Naive thymus-derived CD8-positive, alpha-beta T cell (primary cell): ENCODE measurements around the gene WIPI1. TPM values are rescaled to one million over a fixed set of nuclear protein-coding genes. Genes with fewer than 3 reads are reported as not detected.
"Not testable (repeated sequence)": the region's sequence is repeated elsewhere in the genome, so short reads cannot be mapped to it uniquely, and the experiment has no call there.

Experiments used
- ATAC-seq, 2 donors: fragments of 150-1000 bp; cut with Tn5 transposase in 1 of 2; sonication (Bioruptor Pico), chemical (Tn5 transposase) in 1 of 2; 1 replicate in 1 of 2; 2 replicates in 1 of 2; pipeline ENCODE4 v1.10.0; 2021; ENCODE audit warnings: mild to moderate bottlenecking in 2 of 2, moderate library complexity in 2 of 2
- POLR2A ChIA-PET: fragments of 350-600 bp; sonication (Branson Sonifier 250); formaldehyde crosslinking; loops from one replicate; lab custom pipeline; 2021; ENCODE audit warnings: antibody characterized with exemption; lab: Charles Lee
- DNase-seq, 10 donors: peaks; one replicate each; pipeline versions ENCODE4 v3.0.0 to v3.0.0-alpha.2; 2020 to 2022
- H3K27ac Mint-ChIP-seq, 10 donors: one replicate each; pipeline ENCODE4 v1.8.0; 2020 to 2022; ENCODE audit warnings: mild to moderate bottlenecking in 10 of 10, mixed read lengths in 10 of 10, moderate library complexity in 4 of 10, inconsistent platforms in 1 of 10
- H3K27me3 Mint-ChIP-seq, 5 donors: one replicate each; pipeline ENCODE4 v1.8.0; 2021 to 2022; ENCODE audit warnings: mixed read lengths in 5 of 5
- H3K36me3 Mint-ChIP-seq, 3 donors: one replicate each; pipeline ENCODE4 v1.8.0; 2020 to 2022; ENCODE audit warnings: mixed read lengths in 3 of 3, mild to moderate bottlenecking in 2 of 3, inconsistent platforms in 1 of 3
- H3K4me1 Mint-ChIP-seq, 4 donors: one replicate each; pipeline ENCODE4 v1.8.0; 2021 to 2022; ENCODE audit warnings: mixed read lengths in 4 of 4
- H3K4me3 Mint-ChIP-seq, 10 donors: one replicate each; pipeline ENCODE4 v1.8.0; 2020 to 2022; ENCODE audit warnings: mild to moderate bottlenecking in 10 of 10, mixed read lengths in 10 of 10, moderate library complexity in 6 of 10, inconsistent platforms in 1 of 10
- H3K9me3 Mint-ChIP-seq, 9 donors: one replicate each; pipeline ENCODE4 v1.8.0; 2020 to 2022; ENCODE audit warnings: mixed read lengths in 9 of 9, mild to moderate bottlenecking in 3 of 9, inconsistent platforms in 1 of 9, moderate library complexity in 1 of 9
- microRNA-seq: library from miRNA; unstranded; fragments of <30 nt; microRNA quantifications from one replicate; pipeline ENCODE4 v1.2.0, GENCODE V29; 2022; ENCODE audit warnings: borderline microRNAs expressed
- polyA plus RNA-seq, 3 donors: library from polyadenylated mRNA; unstranded; fragments of 300-500 nt; fragmentation: Illumina TruSeq; gene quantifications; one replicate each; pipeline ENCODE4 v1.2.3, GENCODE V29; 2021
- total RNA-seq, 8 experiments: library from RNA in 2 of 8; stranded (reverse) in 2 of 8; gene quantifications; one replicate each; pipeline ENCODE4 v1.2.3 and lab custom pipeline; 2021 to 2026

Gene WIPI1
- total and polyA plus RNA-seq, 5 experiments from 2014 or later: 2.5 to 8.3 (median 3.2) TPM

GRCh38 chr17:68378268-68379176 lies 78.8 kb downstream of the WIPI1 start:
- no peak overlapping the region for H3K4me3 Mint-ChIP-seq
- DNase-seq: no peak
- peaks cover 0 to 2% (median 2%) of the 10 kb centered on the region in 3 donors for H3K36me3 Mint-ChIP-seq
- H3K27ac Mint-ChIP-seq: no peak overlapping the region
- H3K9me3 Mint-ChIP-seq: no peaks in the 10 kb centered on the region
- peaks cover 8 to 13% (median 10%) of the 10 kb centered on the region in 4 donors for H3K4me1 Mint-ChIP-seq
- POLR2A ChIA-PET: interaction anchor here (0.6 kb wide), 1 partner anchor 19 kb away, joined by 4 read pairs; no protein-coding TSS in a partner anchor
- no peak for ATAC-seq
- H3K27me3 Mint-ChIP-seq: no peaks in the 10 kb centered on the region

DNA sequence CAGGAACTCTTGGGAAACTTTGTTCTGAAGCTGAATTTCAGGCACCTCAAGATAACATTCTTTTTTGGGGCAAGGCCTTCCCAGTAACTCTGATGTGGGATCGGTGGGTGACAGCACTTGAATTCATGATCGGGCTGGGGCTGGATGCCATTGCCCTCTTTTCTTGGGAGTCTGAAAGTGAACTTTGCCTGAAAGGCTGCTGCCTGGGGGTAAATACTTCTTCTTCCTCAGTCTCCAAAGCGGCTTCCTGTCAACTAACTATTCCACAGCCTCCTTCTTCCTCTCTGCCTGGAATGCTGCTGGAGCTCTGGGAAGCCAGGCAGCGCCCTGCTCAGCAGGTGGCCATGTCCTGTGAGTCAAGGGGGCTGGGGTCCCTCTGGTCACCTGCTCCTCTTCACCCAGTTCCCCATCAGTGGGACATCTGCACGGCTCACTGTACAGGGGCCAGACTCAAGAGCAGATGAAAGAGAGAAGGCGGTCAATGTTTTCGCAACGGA lies 79.5 kb downstream of the WIPI1 start:
- peak overlapping the region in 2 of 10 donors; percentile 65 to 67 for H3K27ac Mint-ChIP-seq
- POLR2A ChIA-PET: no interaction called here
- no peaks in the 10 kb centered on the region for H3K27me3 Mint-ChIP-seq
- H3K4me1 Mint-ChIP-seq: peaks cover 2 to 6% (median 5%) of the 10 kb centered on the region in 4 donors
- H3K36me3 Mint-ChIP-seq: peaks cover 0 to 4% (median 2%) of the 10 kb centered on the region in 3 donors
- DNase-seq (no peak), ATAC-seq (no peak)
- H3K4me3 Mint-ChIP-seq: no peak overlapping the region
- H3K9me3 Mint-ChIP-seq: no peaks in the 10 kb centered on the region

DNA sequence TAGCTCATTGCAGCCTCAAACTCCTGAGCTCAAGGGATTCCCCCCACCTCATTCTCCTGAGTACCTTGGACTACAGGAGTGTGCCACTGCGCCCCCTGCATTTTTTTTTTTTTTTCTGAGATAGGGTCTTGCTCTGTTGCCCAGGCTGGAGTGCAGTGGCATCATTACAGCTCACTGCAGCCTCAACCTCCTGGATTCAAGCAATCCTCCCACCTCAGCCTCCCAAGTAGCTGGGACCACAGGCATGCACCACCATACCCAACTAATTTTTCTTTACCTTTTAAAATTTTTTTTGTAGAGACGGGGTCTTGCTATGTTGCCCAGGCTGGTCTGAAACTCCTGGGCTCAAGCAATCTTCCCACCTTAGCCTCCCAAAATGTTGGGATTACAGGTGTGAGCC lies 81.1 kb downstream of the WIPI1 start:
- not testable (repeated sequence) for H3K9me3 Mint-ChIP-seq, H3K36me3 Mint-ChIP-seq, DNase-seq, H3K4me1 Mint-ChIP-seq, H3K4me3 Mint-ChIP-seq, H3K27me3 Mint-ChIP-seq, ATAC-seq, H3K27ac Mint-ChIP-seq
- POLR2A ChIA-PET: interaction anchor here (0.6 to 1.4 kb wide), 3 partner anchors 85 to 262 kb away, joined by 3 read pairs; partner anchors contain the start of gene ARSG

- DNase-seq: no peak
- Mint-ChIP-seq H3K4me3 (no peak overlapping the region), H3K27ac (no peak overlapping the region), H3K36me3 (peaks cover 0 to 10% (median 2%) of the 10 kb centered on the region in 3 donors), H3K9me3 (no peaks in the 10 kb centered on the region), H3K4me1 (peaks cover 0 to 4% (median 0%) of the 10 kb centered on the region in 4 donors), H3K27me3 (no peaks in the 10 kb centered on the region)
- no peak for ATAC-seq
- POLR2A ChIA-PET: interaction anchor here (0.9 to 1.4 kb wide), 2 partner anchors 82 to 84 kb away, joined by 3 read pairs; partner anchors contain the start of gene ARSG
Measured at GRCh38 chr17:68375566-68375965, 81.7 kb downstream of the WIPI1 start.

Small RNAs within 50 kb of the gene (microRNA-seq; reads per million reads assigned to microRNA genes)
- not detected for gene MIR635

Other genes starting within 250 kb of the WIPI1 start
- 10 to 100 TPM; 72.4 to 72.7 TPM for gene AMZ2, start 209.5 kb downstream of the WIPI1 start, total RNA-seq
- 100 to 1,000 TPM in 1 of 3 donors, 10 to 100 TPM in 2; 89.0 to 125 (median 94.6) TPM for gene AMZ2, start 209.5 kb downstream of the WIPI1 start, polyA plus RNA-seq
- 1 to 10 TPM; 6.4 to 6.9 TPM for gene SLC16A6, start 166.4 kb downstream of the WIPI1 start, total RNA-seq
- gene SLC16A6, start 166.4 kb downstream of the WIPI1 start, polyA plus RNA-seq: 1 to 10 TPM in 2 of 3 donors, under 1 TPM in 1; 0.61 to 2.6 (median 1.5) TPM
- 10 to 100 TPM; 12.1 to 15.1 TPM for gene ARSG, start 166.0 kb downstream of the WIPI1 start, total RNA-seq
- 10 to 100 TPM; 10.4 to 13.7 (median 12.9) TPM for gene ARSG, start 166.0 kb downstream of the WIPI1 start, polyA plus RNA-seq
- 100 to 1,000 TPM; 145 to 157 TPM for gene PRKAR1A, start 54.9 kb upstream of the WIPI1 start, total RNA-seq
- 100 to 1,000 TPM; 153 to 203 (median 175) TPM for gene PRKAR1A, start 54.9 kb upstream of the WIPI1 start, polyA plus RNA-seq
- gene FAM20A, start 143.9 kb upstream of the WIPI1 start, total RNA-seq: not detected
- under 1 TPM in 2 of 3 donors, not detected in 1; 0.11 to 0.20 TPM for gene FAM20A, start 143.9 kb upstream of the WIPI1 start, polyA plus RNA-seq